GM21526 (cell line): ENCODE results near the gene TBC1D13.

Experiments used
- ATAC-seq: cut with Tn5 transposase; IDR thresholded peaks from one replicate; pipeline ENCODE4 v1.9.1; 2021; ENCODE audit warnings: moderate library complexity; ENCODE audit not compliant: unreplicated experiment, low FRiP score

Gene TBC1D13

DNA sequence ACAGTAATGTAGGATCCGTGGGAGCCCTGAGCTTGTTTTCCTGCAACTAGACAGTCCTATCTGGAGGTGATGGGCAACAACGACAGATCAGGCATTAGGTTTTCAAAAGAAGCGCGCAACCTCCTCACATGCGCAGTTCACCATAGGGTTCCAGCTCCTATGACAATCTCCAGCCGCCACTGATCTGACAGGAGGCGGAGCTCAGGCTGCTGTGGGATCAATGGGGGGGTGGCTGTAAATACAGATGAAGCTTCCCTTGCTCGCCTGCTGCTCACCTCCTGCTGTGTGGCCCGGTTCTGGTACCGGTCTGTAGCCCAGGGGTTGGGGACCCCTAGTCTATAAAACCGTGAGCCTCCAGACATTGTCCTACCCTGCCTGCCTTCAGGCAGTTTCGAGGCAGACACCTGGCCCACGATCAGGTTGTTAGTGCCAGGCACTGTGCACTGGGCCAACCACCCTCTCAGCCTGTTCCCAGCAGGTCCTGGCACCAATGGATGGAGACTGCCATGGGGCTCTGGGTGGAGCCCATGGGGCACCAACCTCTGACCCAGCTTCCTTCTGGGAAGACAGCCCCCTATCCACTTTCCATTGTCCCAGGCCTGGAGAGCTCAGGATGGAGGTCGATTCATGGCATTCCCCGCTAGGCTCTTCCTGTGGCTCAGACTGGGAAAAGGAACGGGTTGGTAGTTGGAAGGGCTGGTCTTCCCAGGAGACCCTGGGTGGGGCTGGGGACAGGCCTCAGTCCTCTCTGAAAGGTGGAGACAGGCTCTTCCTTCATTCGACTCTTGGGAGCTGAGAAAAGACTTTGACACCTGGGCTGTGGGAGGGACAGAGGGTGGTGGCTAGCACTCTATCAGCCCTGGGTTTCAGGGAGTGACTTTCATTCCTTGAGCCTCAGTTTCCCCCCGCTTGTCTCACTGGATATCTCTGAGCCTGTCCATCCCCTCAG is 32.9 kb downstream of the TBC1D13 start:
- no peak for ATAC-seq

DNA sequence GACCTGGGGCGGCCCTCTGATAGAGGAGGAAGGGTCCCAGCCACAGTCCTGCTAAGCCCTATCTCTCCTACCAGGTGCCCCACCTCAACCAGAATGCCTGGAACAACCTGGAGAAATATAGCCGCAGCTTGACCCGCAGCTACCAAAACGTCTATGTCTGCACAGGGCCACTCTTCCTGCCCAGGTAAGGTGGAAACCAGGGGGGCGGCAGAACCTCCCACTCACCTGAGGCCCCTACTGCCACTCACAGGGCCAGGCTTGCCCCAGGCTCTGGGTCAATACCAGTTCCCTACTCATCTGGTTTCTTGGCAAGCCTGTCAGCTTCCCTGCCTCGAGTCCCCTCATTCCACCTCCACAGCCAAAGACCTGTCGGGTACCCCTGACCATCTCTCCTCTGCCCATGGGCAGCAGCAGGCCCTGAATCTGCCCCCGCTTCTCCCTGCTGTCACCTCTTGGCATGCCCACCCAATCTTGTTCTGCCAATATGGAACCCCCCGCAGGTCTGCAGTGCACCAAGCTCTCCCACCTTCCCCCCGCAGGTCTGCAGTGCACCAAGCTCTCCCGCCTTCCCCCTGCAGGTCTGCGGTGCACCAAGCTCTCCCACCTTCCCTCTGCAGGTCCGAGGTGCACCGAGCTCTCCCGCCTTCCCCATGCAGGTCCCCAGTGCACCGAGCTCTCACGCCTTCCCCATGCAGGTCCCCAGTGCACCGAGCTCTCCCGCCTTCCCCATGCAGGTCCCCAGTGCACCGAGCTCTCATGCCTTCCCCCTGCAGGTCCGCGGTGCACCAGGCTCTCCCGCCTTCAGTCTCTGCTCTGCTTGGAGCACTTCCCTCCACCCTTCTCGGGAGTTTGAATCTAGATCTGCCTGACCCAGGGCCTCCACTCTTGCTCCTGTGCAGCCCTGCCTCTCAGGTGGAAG is 33.9 kb downstream of the TBC1D13 start:
- ATAC-seq = no peak

DNA sequence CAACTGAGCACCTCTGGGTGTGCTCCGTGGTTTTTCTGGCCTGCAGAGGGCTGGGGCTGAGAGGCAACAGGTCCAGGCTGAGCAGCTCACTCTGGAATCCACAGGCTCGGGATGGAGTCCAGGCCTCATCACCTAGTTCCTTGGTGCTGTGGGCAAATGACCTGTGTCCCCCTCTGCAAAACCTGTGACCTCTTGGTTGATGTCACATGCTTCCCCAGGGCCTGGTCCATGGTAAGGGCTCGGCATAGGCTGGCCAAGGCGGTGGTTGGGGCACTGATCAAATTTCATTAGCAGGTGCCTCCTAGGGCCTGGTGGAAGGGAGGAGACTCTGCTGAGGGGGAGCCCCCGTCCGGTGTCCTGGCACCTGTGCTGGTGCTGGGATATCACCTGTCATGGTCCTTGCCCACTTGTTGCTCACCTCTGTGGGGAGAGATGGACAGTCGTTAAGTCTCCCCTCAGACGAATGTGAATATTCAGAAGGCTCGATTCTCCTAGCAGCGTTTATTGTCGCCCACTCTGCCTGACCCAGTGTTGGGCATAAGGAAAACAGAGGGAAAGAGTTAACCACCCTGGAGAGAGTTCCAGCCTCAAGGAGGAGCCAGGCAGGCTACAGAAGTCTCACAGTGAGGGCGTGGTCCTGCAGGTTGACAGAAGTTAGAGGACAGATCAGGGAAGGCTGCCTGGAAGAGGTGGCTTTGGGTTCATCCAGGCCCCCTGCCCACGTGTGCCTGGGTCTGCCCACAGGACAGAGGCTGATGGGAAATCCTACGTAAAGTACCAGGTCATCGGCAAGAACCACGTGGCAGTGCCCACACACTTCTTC is 34.7 kb downstream of the TBC1D13 start:
- ATAC-seq = no peak

DNA sequence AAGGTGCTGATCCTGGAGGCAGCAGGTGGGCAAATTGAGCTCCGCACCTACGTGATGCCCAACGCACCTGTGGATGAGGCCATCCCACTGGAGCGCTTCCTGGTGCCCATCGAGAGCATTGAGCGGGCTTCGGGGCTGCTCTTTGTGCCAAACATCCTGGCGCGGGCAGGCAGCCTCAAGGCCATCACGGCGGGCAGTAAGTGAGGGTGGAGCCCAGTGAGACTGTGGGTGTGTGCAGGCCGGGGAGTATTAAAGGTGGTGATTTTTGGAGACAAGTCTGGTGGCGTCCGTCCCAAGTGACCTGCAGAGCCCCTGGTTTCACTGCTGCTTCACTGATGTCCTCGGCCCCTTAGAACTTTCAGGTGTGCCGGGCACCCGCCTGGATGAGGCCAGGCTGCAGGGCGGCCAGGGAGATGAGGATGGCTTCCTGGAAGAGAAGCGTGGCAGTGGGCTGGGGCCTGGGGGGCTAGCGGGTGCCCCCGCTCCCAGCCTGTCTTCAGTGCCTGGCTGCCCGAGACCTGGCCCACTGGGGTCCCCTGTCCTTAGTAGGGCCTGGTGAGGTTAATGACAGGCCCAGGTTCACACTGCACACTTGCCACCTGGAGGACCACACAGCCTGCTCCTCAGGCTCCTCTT is 35.5 kb downstream of the TBC1D13 start:
- ATAC-seq = no peak

DNA sequence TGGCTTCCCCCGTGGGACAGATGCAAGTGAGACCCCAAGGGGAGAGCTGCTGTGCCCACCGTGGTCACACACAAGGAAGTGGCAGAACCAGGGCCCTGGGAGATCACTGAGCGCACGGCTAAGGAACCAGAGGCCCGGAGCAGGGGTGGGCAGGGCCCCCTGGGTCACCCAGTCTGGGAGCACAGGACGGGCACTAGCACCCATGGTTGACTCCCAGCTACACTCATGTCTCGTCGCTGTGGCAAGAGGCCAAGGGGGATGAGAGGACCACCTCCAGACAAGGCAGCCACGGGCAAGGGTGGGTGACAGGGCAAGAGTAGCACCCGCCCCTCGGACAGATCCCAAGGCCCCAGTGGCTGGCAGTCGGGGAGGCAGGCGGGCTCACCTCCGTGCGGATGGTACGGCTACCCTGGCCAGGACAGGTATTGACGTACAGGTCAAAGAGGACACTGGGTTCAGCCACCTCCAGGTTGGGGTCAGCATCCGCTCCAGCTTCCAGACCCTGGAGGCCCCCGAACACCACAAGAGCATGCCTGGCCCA is 36.4 kb downstream of the TBC1D13 start:
- ATAC-seq = no peak

DNA sequence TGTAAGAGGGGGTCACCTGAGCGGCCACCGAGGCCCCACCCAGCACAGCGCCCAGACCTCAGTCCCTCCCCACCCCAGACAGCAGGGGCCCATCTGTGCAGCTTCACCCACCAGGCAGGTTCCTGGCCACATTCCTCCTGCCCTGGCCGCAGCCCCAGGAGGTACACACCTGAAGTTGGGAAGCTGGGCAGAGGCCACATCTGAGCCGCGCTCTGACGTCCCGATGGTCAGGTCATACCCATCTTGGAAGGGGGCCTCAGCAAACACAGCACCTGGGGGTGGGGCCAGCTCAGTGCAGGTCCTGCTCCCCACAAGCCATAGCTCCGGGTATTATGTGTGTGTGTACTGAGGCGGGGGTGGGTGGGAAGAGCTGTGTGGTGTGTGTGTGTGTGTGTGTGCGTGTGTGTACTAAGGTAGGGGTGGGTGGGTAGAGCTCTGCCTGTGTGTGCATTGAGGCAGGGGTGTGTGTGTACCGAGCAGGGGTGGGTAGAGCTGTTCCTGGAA is 36.9 kb downstream of the TBC1D13 start:
- ATAC-seq = no peak

DNA sequence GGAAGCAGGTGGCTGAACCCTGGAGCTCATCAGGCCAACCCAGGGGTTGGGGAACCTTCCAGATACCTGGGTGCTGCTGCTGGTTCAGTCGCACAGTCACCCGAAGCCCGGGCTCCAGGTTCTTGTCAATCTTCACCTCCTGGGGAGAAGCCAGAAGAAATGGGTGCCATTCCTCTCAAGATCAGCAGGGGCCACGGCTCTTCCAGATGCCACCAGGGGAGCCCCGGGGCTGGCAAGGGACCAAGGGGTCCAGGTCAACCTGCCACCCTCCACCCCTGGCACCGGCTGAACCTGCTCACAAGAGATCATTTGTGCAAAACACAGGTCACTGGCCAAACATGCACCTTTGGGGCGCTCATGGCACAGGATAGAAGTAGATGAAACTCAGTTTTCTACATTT is 37.9 kb downstream of the TBC1D13 start:
- ATAC-seq = no peak

DNA sequence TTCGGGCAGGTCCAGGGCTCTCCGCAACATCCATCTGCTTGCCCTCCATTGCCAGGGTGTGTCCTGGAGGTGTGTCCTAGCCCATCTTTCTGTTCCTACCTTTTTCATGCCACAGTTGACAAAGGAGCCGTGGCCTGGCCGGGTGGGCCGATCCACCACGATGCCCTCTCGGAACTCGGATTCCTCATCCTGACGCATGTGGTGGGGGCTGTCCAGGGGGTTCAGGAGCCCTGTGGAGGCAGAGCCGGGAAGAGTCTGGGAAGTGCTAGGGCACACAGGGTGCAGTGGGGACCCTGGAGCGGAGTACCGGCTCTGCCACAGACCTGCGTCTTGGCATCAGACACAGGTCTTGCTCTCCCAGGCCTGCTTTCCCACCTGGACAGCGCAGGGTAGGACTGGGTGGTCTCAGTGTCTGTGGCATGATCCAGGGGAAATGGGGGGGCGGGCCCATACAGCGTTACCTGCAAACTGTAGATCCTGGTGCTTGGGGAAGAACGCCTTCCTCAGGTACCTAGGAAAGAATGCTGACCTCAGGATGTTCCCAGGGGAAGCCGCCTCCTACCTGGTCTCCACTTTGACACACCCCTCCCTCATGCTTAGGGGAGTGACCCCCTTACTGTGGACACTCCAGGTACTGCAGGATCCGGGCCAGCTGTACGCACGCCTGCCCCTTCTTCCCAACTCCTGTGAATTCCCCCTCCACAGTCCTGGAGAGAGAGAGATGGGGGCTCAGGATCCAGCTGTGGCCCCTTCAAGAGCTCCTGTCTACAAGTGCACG is 39.1 kb downstream of the TBC1D13 start:
- no peak for ATAC-seq

DNA sequence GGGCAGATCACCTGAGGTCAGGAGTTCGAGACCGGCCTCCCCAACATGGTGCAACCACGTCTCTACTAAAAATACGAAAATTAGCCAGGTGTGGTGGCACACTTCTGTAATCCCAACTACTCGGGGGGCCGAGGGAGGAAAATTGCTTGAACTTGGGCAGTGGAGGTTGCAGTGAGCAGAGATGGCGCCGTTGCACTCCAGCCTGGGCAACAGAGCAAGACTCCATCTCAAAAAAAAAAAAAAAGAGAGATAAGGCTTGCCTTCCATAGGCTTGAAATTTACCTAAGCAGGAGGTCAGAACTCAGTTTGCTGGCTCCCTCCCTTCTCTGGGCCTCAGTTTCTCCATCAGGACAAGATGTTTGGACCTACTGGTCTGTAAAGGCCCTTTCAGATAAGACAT is 41.2 kb downstream of the TBC1D13 start:
- no peak for ATAC-seq

DNA sequence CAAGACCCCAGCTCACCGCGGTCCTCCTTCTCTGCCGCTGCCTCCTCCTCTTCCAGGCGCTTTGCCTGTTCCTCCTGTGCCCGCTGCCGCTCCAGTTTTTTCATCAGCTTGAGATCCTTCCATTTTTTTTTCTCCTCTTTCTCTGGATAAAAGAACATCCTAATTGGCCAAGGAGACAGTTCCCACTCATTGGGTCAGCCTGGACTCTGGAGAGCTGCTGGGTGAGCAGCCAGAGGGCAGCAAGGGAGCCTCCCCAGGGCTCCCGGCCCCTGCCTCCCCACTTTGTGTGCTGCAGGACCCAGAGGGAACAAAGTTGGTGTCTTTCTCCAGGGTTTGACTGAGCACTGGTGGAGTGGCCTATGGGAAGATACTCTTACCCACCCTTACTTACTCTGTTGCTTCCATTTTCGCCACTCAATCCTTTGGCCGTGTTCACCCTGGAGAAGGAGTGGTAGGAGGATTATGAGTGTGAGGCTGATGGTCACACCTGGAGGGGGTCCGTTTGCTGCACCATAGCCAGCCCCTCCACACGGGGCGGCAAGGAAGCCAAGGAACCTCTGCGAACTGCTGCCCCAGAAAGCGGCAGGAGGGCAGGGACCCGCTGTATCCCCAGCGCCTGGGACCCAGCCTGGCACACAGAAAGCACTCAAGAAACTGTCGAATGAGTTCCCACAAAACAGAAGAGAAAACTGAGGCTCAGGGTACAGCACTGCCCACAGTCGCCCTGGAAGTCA is 41.8 kb downstream of the TBC1D13 start:
- ATAC-seq = peak; percentile 4

DNA sequence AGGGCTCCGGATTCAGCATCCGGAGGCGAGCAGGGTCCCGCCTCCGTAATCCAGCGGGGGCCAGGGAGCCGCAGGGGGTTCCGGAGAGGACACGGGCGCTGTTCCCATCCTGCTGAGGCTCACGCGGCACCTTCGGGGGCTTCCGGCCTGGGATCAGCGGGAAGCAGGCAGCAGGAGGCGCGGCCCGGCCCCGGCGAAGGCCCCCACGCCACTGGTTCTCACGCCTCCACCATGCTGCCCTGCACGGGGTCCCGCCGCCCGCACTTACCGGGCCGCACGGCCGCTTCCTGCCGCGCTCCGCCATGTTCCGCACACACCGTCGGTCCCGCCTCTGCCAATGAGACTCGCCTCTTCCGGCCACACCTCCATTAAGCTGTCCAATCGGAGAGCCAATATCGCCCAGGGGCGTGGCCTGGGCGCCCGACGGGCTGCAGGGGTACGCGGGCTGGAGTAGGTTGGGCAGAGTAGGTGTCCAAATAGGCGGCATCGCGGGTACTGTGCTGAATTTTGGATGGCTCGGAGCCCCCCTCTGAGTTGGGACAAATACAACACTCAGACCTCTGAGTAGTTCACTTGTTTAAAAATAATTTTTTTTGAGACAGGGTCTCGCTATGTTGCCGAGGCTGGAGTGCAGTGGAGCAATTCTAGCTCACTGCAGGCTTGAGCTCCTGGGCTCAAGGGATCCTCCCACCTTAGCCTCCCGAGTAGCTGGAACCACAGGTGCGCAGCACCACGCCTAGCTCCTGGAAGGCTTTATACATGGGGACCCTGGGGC is 42.6 kb downstream of the TBC1D13 start, which contains the start of gene SPOUT1:
TSS of gene SPOUT1 (minus strand) at position 318 of the 775 bp plus-strand sequence. CDS start at position 304, 14 bp downstream.
- peak; percentile 92 for ATAC-seq

DNA sequence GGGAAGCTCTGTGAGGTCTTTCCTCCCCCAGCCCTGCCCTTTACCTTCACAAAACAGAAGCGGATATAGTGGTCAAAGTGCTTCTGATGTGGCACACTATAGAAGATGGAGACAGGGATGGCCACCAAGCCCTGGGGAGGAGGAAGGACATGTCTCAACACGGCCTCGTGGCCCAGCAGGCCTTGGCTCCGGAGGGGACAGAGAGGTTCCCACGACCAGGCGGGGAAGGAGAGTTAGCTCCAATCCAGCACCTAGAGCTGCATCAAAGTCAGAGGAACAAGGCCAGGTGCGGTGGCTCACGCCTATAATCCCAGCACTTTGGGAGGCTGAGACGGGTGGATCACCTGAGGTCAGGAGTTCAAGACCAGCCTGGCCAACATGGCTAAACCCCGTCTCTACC is 46.6 kb downstream of the TBC1D13 start:
- ATAC-seq = no peak

DNA sequence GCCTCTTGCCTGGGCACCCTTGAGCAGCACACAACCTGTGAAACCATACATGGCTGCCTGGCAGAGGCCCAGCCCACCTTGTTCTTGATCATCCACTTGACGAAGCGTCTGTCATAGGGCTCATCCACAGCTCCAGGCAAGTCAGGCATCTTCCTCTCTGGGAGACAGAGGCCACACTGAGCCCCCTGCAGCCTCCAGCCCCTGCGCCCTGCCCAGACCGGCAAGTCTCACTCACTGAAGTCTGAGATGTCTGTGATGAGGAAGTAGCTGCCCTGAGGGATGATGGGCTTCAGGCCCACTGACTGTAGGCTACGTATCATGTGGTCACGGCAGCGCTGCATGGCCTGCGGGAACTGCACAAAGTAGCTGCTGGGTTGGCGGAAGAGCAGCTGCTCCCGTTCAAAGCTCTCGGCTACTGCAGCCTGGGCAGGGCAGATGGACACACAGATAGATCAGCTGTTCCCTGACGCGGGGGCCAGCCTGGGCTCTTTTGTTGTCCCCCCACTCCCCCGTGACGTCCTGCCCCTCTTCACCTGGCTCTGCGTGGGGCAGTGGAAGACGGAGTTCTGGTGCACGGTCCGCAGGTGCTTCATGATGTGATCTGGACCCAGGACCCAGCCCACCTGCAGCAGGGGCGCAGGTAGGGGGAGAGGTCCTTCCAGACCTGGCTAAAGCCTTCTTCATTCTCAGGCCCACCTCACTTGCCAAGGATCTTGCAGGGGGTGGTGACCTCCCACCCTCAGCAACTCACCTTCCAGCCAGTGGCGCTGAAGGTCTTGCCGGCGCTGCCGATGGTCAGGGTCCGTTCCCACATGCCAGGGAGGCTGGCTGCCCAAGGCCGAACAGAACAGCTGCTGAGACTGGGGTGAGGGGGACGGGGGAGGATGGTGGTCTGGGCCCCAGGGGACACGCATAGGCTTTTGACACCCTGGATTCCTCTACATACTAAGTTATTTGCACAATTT is 48.5 kb downstream of the TBC1D13 start:
- no peak for ATAC-seq

DNA sequence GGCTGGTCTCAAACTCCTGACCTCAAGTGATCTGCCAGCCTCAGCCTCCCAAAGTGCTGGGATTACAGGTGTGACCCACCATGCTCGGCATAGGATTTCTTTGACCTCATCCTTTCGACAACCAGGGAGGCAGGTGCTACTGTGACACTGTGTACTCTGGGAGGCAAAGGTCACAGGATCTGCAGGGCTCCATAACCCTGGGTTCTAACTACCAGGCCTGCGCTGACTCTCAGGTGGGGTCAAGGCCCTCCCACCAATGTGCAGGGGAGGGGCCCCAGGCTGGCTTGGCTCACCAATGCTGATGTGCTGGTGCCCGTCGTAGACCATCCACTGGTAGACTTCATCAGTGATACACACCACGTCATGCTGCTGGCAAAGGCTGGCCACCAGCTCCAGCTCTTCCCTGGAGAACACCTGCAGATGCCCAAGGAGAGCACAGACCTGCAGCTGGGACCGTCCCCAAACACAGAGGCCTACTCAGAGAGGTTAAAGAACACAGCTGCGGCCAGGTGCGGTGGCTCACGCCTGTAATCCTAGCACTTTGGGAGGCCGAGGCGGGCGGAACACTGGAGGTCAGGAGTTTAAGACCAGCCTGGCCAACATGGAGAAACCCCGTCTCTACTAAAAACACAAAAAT is 49.6 kb downstream of the TBC1D13 start:
- ATAC-seq = no peak

DNA sequence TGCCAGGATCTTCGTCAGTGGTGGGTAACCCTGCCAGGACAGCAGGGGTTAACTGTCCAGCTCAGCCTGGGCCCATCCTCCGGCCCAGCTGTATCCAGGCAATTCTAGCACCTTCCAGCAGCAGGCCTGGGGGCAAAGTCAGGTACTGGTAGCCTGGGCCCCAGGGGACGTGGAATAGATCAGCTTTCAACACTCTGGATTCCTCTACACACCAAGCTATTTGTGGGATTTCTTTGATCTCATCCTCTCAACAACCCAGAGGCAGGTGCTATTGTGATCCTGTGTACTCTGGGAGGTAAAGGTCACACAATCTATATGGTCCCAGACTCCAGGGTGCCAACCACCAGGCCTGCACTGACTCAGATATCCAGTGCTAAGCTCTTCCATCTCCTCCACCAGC is 51.3 kb downstream of the TBC1D13 start:
- ATAC-seq = no peak

DNA sequence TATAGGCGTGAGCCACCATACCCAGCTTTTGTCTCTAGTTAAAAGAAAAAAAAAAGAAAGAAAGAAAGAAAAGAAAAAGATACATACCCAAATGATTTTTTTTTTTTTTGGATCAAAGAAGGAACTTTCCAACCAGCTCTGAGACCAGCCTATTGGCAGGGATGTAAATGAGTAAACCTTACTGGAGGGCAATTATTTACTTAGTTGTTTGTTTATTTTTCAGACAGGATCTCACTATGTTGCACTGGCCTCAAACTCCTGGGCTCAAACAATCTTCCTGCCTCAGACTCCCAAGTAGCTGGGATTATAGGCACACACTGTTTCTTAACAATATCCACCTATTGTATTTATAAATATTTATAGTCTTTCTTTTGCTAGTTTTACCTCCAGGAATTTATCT is 53.5 kb downstream of the TBC1D13 start:
- ATAC-seq = no peak
